Measurements from ENCODE around the gene DLEC1.

- TF ChIP-seq CTCF (IDR thresholded peaks at IDR 0.05) (no peak), EZH2 (IDR thresholded peaks at IDR 0.05; ENCODE audit: borderline replicate concordance, insufficient read depth, low read depth, low read length, poor library complexity, severe bottlenecking) (no peak)
Observed at GRCh38 chr3:37993067-37993455, 45.9 kb upstream of the DLEC1 start.

Measured in B cell (primary cell).